ENCODE results near the gene VPS41.

Gene VPS41

GRCh38 chr7:38934051-38934450, 25.1 kb upstream of the VPS41 start:
- DNase-seq (ENCODE audit: low read depth, low spot score): no peak
- TF ChIP-seq, protein P1, sequence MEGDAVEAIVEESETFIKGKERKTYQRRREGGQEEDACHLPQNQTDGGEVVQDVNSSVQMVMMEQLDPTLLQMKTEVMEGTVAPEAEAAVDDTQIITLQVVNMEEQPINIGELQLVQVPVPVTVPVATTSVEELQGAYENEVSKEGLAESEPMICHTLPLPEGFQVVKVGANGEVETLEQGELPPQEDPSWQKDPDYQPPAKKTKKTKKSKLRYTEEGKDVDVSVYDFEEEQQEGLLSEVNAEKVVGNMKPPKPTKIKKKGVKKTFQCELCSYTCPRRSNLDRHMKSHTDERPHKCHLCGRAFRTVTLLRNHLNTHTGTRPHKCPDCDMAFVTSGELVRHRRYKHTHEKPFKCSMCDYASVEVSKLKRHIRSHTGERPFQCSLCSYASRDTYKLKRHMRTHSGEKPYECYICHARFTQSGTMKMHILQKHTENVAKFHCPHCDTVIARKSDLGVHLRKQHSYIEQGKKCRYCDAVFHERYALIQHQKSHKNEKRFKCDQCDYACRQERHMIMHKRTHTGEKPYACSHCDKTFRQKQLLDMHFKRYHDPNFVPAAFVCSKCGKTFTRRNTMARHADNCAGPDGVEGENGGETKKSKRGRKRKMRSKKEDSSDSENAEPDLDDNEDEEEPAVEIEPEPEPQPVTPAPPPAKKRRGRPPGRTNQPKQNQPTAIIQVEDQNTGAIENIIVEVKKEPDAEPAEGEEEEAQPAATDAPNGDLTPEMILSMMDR (IDR thresholded peaks at IDR 0.05; ENCODE audit: insufficient read depth, low read length, missing control alignments): no peak
- no peak overlapping the region for H3K4me3 ChIP-seq (ENCODE audit: low read depth, low read length)
- ChIA-PET POLR2A (no interaction called here), CTCF (interaction anchor here (1.0 to 5.4 kb wide), 3 partner anchors 66 to 583 kb away, joined by 3 to 28 read pairs (median 5); no protein-coding TSS in a partner anchor)

DNA sequence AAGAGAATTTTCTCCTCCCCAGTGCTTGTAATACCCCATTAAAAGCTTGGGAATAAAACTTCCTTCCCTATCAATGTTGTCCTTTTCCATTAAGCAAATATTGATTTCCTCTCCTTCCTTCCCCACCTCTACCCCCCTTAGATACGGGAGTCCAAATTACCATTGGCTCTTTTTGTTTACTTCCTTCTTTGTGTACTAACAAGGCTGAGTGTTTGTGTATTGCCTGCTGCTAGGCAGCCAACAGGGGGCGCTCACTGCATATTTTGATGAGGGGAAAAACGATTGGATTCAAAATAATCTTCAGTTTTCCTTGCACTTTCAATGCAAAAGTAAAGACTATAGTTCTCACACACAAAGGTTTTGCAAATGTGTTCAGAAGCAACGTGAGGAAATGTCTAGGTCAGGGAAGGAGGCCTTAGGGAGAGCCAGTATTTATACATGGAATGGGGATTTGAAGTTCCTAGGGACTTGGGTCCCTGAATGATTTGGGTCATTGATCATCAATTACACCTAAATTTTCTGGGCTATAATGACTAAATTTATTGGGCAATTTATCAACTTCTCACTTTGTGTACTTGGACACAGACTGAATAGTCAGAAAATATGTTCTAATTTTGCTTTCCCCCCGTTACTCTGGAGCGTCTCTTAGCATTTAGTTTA, 23.6 kb upstream of the VPS41 start:
- TF ChIP-seq, protein P1 (IDR thresholded peaks at IDR 0.05; ENCODE audit: insufficient read depth, low read length, missing control alignments): peak; percentile 74
- no peak overlapping the region for H3K4me3 ChIP-seq (ENCODE audit: low read depth, low read length)
- CTCF ChIA-PET: interaction anchor here (0.6 to 5.4 kb wide), 26 partner anchors 8 to 605 kb away, joined by 3 to 28 read pairs (median 3); partner anchors contain the start of gene VPS41
- POLR2A ChIA-PET: no interaction called here
- DNase-seq (ENCODE audit: low read depth, low spot score): no peak

DNA sequence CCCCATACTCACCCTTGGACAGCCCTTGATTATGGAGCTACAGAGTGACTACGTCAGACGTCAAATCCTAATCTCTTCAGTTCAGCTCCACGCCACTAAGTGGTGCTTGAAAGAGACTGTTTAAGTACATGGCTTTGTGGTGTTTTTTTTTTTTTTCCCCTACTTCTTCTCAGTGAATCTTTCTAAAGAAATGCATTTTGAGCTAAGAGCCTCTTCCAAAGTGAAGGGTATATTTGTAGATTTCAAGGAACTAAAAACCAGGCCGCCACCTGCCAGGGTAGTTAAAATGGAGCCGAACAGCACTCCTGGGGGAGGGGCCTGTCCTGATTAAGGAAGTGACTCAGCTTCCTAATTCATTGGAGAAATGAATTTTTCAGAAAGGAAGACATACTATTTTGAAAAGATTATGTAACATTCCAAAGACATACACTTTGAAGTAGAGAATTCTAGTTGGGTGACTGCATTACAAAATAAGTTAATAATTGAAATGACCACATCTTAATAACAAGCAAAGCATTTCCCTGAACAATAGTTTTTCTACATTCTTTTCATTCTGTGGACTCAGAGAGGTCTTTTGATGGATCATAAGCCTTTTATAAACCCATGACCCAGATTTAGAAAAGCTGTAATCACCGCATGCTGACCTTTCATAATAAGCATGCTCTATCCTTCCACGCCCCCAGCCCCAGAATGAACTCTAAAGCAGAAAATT, 20.6 kb upstream of the VPS41 start:
- no peak overlapping the region for H3K4me3 ChIP-seq (ENCODE audit: low read depth, low read length)
- DNase-seq (ENCODE audit: low read depth, low spot score): no peak
- ChIA-PET CTCF (interaction anchor here (0.8 to 5.4 kb wide), 6 partner anchors 17 to 588 kb away, joined by 3 to 28 read pairs (median 4); no protein-coding TSS in a partner anchor), POLR2A (interaction anchor here (0.6 kb wide), 1 partner anchor 9 kb away, joined by 3 read pairs; no protein-coding TSS in a partner anchor)
- TF ChIP-seq, protein P1 (IDR thresholded peaks at IDR 0.05; ENCODE audit: insufficient read depth, low read length, missing control alignments): no peak

DNA sequence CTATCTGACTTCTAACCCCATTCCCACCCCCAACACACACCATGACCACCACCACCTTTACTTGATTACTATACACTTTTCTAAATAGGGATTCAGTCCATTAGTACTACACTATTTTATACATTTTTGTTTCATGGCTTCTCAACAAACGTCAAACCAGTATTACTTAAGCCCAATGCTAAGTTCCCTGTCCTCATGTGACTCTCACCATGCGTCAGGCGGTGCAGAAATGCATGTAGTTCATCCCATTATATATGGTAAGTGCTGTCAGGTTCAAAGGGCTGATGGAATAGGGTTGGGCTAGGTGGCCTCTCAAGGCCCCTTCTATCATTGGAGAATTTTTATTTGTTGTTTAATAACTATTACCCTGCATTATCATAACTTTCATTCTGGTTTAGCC, 19.5 kb upstream of the VPS41 start:
- ChIA-PET POLR2A (no interaction called here), CTCF (no interaction called here)
- TF ChIP-seq, protein P1 (IDR thresholded peaks at IDR 0.05; ENCODE audit: insufficient read depth, low read length, missing control alignments): no peak
- DNase-seq (ENCODE audit: low read depth, low spot score): no peak
- H3K4me3 ChIP-seq (ENCODE audit: low read depth, low read length): no peak overlapping the region

DNA sequence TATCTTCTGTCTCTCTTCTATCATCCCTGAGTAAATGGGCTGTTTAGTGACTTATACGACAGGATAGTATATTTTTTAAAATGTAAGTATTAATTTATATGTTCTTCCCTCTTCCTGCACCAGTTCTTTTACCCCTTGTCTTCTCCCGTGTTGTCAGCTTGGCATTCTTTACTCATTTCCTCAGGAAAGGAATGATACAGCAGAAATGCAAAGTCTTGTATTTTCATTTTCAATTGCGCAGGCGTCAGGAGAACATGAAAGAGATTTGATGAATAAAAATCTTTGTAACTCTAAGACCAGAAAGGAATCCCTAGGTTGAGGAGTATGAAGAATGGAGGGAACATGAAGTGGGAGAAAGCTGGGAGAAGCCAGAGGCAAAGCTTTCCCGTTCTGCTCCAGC, 18.8 kb upstream of the VPS41 start:
- CTCF ChIA-PET: no interaction called here
- DNase-seq (ENCODE audit: low read depth, low spot score): no peak
- TF ChIP-seq, protein P1 (IDR thresholded peaks at IDR 0.05; ENCODE audit: insufficient read depth, low read length, missing control alignments): no peak
- POLR2A ChIA-PET: no interaction called here
- H3K4me3 ChIP-seq (ENCODE audit: low read depth, low read length): no peak overlapping the region

DNA sequence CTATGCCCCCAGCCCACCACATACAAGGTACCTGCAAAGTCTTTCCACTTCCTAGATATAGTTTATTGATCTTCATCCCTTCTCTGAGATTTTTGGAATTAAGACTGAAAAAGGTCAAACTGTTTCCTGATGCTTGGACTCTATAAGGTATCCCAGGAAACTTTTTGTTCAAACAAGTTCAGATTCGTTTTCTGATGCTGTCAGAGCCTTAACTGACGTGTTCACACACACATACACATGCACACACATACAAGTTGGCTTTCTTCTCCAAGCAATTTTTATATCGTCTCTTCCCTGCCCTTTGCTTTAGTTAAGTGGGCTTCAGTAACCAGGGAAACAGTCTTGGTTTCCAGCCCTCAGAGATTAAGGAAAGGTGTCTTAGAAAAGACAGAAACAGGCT, 11.7 kb upstream of the VPS41 start:
- POLR2A ChIA-PET: no interaction called here
- no peak for DNase-seq (ENCODE audit: low read depth, low spot score)
- CTCF ChIA-PET: no interaction called here

More for the DNA sequence above, 11.7 kb upstream of the VPS41 start:
- TF ChIP-seq, protein P1 (IDR thresholded peaks at IDR 0.05; ENCODE audit: insufficient read depth, low read length, missing control alignments): no peak
- no peak overlapping the region for H3K4me3 ChIP-seq (ENCODE audit: low read depth, low read length)
